Mesenchymal stem cell (in vitro differentiated cells and primary cell): Measurements from ENCODE around the gene TNS2.

Source experiments
- DNase-seq: peaks from one replicate; pipeline ENCODE4 v3.0.0-alpha.2; 2013
- H2AFZ ChIP-seq: one replicate; pipeline ENCODE4 v1.6.1; 2013; ENCODE audit warnings: low read depth, mild to moderate bottlenecking, control low read depth, inconsistent platforms, low read length, moderate library complexity
- H2AK5ac ChIP-seq: 2 replicates; pipeline ENCODE4 v1.6.1; 2013; ENCODE audit warnings: low read length, moderate library complexity, mild to moderate bottlenecking, inconsistent platforms; ENCODE audit not compliant: severe bottlenecking
- H2BK120ac ChIP-seq: one replicate; pipeline ENCODE4 v1.6.1; 2013; ENCODE audit warnings: low read depth, mild to moderate bottlenecking, inconsistent platforms, low read length, moderate library complexity
- H2BK12ac ChIP-seq, 2 experiments: one replicate each; pipeline ENCODE4 v1.6.1; 2013; ENCODE audit warnings: inconsistent platforms in 2 of 2, low read length in 2 of 2, mild to moderate bottlenecking in 2 of 2, moderate library complexity in 2 of 2, control low read depth in 1 of 2
- H2BK15ac ChIP-seq: one replicate; pipeline ENCODE4 v1.6.1; 2013; ENCODE audit warnings: mild to moderate bottlenecking, low read depth, inconsistent platforms; ENCODE audit not compliant: poor library complexity, severe bottlenecking
- H2BK5ac ChIP-seq: 2 replicates; pipeline ENCODE4 v1.6.1; 2013; ENCODE audit warnings: low read depth, mild to moderate bottlenecking, low read length, control low read depth, inconsistent platforms; ENCODE audit not compliant: poor library complexity, severe bottlenecking
- H3K14ac ChIP-seq, 2 experiments: one replicate each; pipeline ENCODE4 v1.6.1; 2013; ENCODE audit warnings: inconsistent platforms in 2 of 2, low read length in 2 of 2, control low read depth in 1 of 2, mild to moderate bottlenecking in 1 of 2, moderate library complexity in 1 of 2
- H3K18ac ChIP-seq, 2 experiments: one replicate each; pipeline ENCODE4 v1.6.1; 2013; ENCODE audit warnings: inconsistent platforms in 2 of 2, low read length in 2 of 2, control low read depth in 1 of 2, low read depth in 1 of 2, mild to moderate bottlenecking in 1 of 2
- H3K23ac ChIP-seq, 2 experiments: one replicate each; pipeline ENCODE4 v1.6.1; 2013; ENCODE audit warnings: inconsistent platforms in 2 of 2, low read length in 2 of 2, mild to moderate bottlenecking in 2 of 2, moderate library complexity in 2 of 2, control low read depth in 1 of 2
- H3K27ac ChIP-seq: 2 replicates; pipeline ENCODE4 v1.5.1; 2013; ENCODE audit warnings: mild to moderate bottlenecking, moderate library complexity, low read length, control low read depth, inconsistent platforms; ENCODE audit not compliant: poor library complexity, severe bottlenecking
- H3K27me3 ChIP-seq, 2 experiments: 2 replicates each; pipeline versions ENCODE4 v1.6.1 to v1.7.0; 2013; ENCODE audit warnings: low read length in 2 of 2, mild to moderate bottlenecking in 2 of 2, moderate library complexity in 2 of 2, control low read depth in 1 of 2, inconsistent platforms in 1 of 2; ENCODE audit not compliant: control insufficient read depth in 1 of 2, insufficient read depth in 1 of 2
- H3K36me3 ChIP-seq, 2 experiments: 2 replicates each; pipeline versions ENCODE4 v1.6.1 to v1.7.0; 2013; ENCODE audit warnings: low read length in 2 of 2, control low read depth in 1 of 2, inconsistent platforms in 1 of 2, low read depth in 1 of 2, mild to moderate bottlenecking in 1 of 2; ENCODE audit not compliant: insufficient read depth in 2 of 2, control insufficient read depth in 1 of 2
- H3K4ac ChIP-seq, 2 experiments: one replicate each; pipeline ENCODE4 v1.6.1; 2013; ENCODE audit warnings: inconsistent platforms in 2 of 2, low read length in 2 of 2, mild to moderate bottlenecking in 2 of 2, moderate library complexity in 2 of 2, control low read depth in 1 of 2, low read depth in 1 of 2
- H3K4me1 ChIP-seq: 2 replicates; pipeline ENCODE4 v1.6.1; 2013; ENCODE audit warnings: low read depth, low read length, control low read depth; ENCODE audit not compliant: control insufficient read depth, insufficient read depth
- H3K4me2 ChIP-seq: 2 replicates; pipeline ENCODE4 v1.6.1; 2013; ENCODE audit warnings: low read length, mild to moderate bottlenecking, inconsistent platforms; ENCODE audit not compliant: poor library complexity, severe bottlenecking
- H3K4me3 ChIP-seq, 2 experiments: 2 replicates each; pipeline versions ENCODE4 v1.5.1 to v1.7.0; 2013; ENCODE audit warnings: low read length in 2 of 2, mild to moderate bottlenecking in 2 of 2, control low read depth in 1 of 2, low read depth in 1 of 2; ENCODE audit not compliant: insufficient read depth in 1 of 2
- H3K79me1 ChIP-seq: replicated peaks from 2 replicates; pipeline ENCODE4 v1.6.1; 2013; ENCODE audit warnings: mild to moderate bottlenecking, control low read depth, low read length, inconsistent platforms; ENCODE audit not compliant: poor library complexity, severe bottlenecking
- H3K9ac ChIP-seq: 2 replicates; pipeline ENCODE4 v1.7.0; 2013; ENCODE audit warnings: mild to moderate bottlenecking, low read length, moderate library complexity
- H3K9me3 ChIP-seq: 2 replicates; pipeline ENCODE4 v1.7.0; 2013; ENCODE audit warnings: mild to moderate bottlenecking, low read length; ENCODE audit not compliant: control insufficient read depth
- H4K8ac ChIP-seq: one replicate; pipeline ENCODE4 v1.6.1; 2013; ENCODE audit warnings: inconsistent platforms, mild to moderate bottlenecking, low read length, moderate library complexity
- H4K91ac ChIP-seq: one replicate; pipeline ENCODE4 v1.6.1; 2013; ENCODE audit warnings: mild to moderate bottlenecking, low read length, inconsistent platforms
- WGBS: methylation state at CpG from one replicate; pipeline ENCODE4 v1.1.7; 2013; ENCODE audit warnings: mixed read lengths; 5-methylcytosine and 5-hydroxymethylcytosine counted together

Gene TNS2

DNA sequence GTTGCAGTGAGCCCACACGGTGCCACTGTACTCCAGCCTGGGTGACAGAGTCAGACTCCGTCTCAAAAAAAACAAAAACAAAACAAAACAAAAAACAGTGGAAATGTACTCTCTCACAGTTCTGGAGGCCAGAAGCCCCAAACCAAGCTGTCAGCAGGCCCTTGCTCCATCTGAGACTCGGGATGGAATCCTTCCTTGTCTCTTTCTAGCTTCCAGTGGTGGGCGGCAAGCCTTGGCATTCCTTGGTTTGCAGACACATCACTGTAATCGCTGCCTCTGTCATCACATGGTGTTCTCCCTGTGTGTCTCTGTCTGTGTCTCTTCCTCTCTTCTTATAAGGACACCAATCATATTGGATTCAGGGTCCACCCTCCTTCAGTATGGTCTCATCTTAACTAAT is 6.4 kb downstream of the TNS2 start:
- H2BK120ac ChIP-seq, result no peak overlapping the region
- H3K18ac ChIP-seq, result no peak overlapping the region
- H3K36me3 ChIP-seq, result peaks cover 57 to 78% of the 10 kb centered on the region in 2 experiments
- H3K4ac ChIP-seq, result no peak overlapping the region
- no peak overlapping the region for H3K9ac ChIP-seq
- no peak overlapping the region for H3K4me2 ChIP-seq
- H3K14ac ChIP-seq, result no peak overlapping the region
- WGBS, result 92% methylated on average over 5 of the region's 5 CpGs
- H4K91ac ChIP-seq, result no peak overlapping the region
- no peak overlapping the region for H2BK15ac ChIP-seq
- no peak overlapping the region for H2AFZ ChIP-seq
- no peak overlapping the region for H3K4me3 ChIP-seq
- no peak for DNase-seq
- H2BK12ac ChIP-seq, result no peak overlapping the region
- no peaks in the 10 kb centered on the region for H3K9me3 ChIP-seq
- H3K27me3 ChIP-seq, result no peaks in the 10 kb centered on the region
- H3K4me1 ChIP-seq, result peaks cover 44% of the 10 kb centered on the region
- no peak overlapping the region for H3K27ac ChIP-seq
- no peak overlapping the region for H3K23ac ChIP-seq
- no peak overlapping the region for H4K8ac ChIP-seq
- peaks cover 10% of the 10 kb centered on the region for H3K79me1 ChIP-seq
- no peak overlapping the region for H2AK5ac ChIP-seq
- no peak overlapping the region for H2BK5ac ChIP-seq

DNA sequence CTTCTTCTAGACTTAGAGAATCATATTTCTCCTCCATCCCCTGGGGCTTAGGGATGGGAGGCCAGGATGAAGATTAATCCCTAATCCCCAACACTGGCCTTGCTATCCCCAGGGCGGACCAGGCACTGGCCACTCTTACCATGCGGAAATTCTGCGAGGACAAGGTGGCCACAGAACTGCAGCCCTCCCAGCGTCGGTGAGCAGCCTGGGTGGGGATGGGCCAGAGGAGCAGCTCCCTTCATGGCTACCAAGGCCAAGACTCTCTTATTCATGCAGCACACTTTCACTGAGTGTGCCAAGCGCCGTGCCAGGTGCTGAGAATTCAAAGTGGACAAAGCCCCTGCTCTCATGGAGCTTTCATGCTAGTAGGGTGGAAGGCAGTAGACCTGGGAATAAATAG is 7.0 kb downstream of the TNS2 start:
- no peak overlapping the region for H3K14ac ChIP-seq
- no peak overlapping the region for H3K4ac ChIP-seq
- WGBS, result 98% methylated on average over 7 of the region's 7 CpGs
- H3K9ac ChIP-seq, result no peak overlapping the region
- H2BK120ac ChIP-seq, result no peak overlapping the region
- H2AK5ac ChIP-seq, result no peak overlapping the region
- no peak for DNase-seq
- H2BK15ac ChIP-seq, result no peak overlapping the region
- peak overlapping the region in 1 of 2 experiments; percentile 54 for H3K18ac ChIP-seq
- no peak overlapping the region for H3K27ac ChIP-seq
- H3K4me3 ChIP-seq, result no peak overlapping the region
- no peaks in the 10 kb centered on the region for H3K9me3 ChIP-seq
- H3K79me1 ChIP-seq, result peaks cover 8% of the 10 kb centered on the region
- peak overlapping the region in 1 of 2 experiments; percentile 30 for H2BK12ac ChIP-seq
- peaks cover 44% of the 10 kb centered on the region for H3K4me1 ChIP-seq
- H3K23ac ChIP-seq, result no peak overlapping the region
- H3K27me3 ChIP-seq, result no peaks in the 10 kb centered on the region
- no peak overlapping the region for H4K91ac ChIP-seq
- H4K8ac ChIP-seq, result no peak overlapping the region
- H3K4me2 ChIP-seq, result no peak overlapping the region
- no peak overlapping the region for H2AFZ ChIP-seq
- H2BK5ac ChIP-seq, result no peak overlapping the region
- H3K36me3 ChIP-seq, result peaks cover 60 to 79% of the 10 kb centered on the region in 2 experiments

DNA sequence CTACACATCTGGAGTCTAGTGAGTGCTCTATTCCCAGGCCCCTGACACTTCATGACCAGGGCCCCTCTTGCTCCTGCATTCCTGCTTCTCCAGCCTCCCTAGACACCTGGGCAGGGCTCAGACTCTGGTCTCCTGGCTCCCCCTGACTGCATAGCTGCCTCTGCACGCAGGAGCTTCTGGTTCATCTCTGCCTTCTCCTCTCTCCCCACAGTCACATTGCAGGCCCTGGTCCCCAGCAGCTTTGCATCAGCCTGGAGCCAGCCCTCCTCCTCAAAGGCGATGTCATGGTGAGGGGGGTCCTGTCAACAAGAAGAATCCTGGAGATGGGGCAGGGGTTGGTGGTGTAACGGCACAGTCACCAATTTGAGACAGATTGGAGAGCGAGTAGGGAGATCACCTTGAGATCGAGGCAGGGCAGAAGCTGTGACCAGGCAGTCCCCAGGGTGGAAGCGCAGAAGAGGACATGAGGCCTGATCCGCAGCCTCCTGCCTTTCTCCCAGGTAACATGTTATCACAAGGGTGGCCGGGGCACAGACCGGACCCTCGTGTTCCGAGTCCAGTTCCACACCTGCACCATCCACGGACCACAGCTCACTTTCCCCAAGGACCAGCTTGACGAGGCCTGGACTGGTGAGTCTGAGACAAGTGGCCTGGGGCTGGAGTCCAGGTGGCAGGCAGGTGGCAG is 8.1 kb downstream of the TNS2 start:
- Histone ChIP-seq H3K79me1 (peaks cover 5% of the 10 kb centered on the region), H3K4me2 (no peak overlapping the region), H2BK12ac (no peak overlapping the region), H2AK5ac (no peak overlapping the region), H2BK15ac (no peak overlapping the region), H2BK5ac (no peak overlapping the region), H2AFZ (no peak overlapping the region), H4K91ac (no peak overlapping the region), H3K18ac (no peak overlapping the region), H3K23ac (no peak overlapping the region), H2BK120ac (no peak overlapping the region), H3K36me3 (peaks cover 65 to 84% of the 10 kb centered on the region in 2 experiments), H3K4me3 (no peak overlapping the region), H3K9me3 (no peaks in the 10 kb centered on the region), H3K27ac (no peak overlapping the region), H3K9ac (no peak overlapping the region), H3K4me1 (peaks cover 34% of the 10 kb centered on the region), H4K8ac (peak overlapping the region; percentile 31), H3K4ac (no peak overlapping the region), H3K14ac (no peak overlapping the region), H3K27me3 (no peaks in the 10 kb centered on the region)
- 96% methylated on average over 8 of the region's 13 CpGs for WGBS
- DNase-seq, result no peak

DNA sequence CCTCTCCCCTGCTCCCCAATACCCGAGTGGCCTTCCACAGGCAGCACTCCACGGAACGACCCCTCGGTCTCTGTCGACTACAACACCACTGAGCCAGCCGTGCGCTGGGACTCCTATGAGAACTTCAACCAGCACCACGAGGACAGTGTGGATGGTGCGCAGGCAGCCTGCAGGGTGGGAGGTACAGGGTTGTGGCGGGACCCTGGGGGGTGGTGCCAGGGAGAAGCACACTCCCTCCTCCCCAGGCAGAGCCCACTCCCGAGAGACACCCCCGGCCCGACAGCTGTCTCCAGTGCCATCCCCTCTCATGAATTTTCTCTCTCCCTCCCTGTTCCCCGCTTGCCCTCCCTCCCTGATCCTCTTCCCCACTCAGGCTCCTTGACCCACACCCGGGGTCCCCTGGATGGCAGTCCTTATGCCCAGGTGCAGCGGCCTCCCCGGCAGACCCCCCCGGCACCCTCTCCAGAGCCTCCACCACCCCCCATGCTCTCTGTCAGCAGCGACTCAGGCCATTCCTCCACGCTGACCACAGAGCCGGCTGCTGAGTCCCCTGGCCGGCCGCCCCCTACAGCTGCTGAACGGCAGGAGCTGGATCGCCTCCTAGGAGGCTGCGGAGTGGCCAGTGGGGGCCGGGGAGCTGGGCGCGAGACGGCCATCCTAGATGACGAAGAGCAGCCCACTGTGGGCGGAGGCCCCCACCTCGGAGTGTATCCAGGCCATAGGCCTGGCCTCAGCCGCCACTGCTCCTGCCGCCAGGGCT is 9.0 kb downstream of the TNS2 start:
- H3K4me2 ChIP-seq, result no peak overlapping the region
- H2BK15ac ChIP-seq, result no peak overlapping the region
- 90% methylated on average over 35 of the region's 35 CpGs for WGBS
- no peak overlapping the region for H3K27ac ChIP-seq
- no peak overlapping the region for H3K18ac ChIP-seq
- H3K4me1 ChIP-seq, result peaks cover 27% of the 10 kb centered on the region
- no peaks in the 10 kb centered on the region for H3K79me1 ChIP-seq
- H3K4me3 ChIP-seq, result no peak overlapping the region
- DNase-seq, result no peak
- H3K9me3 ChIP-seq, result no peaks in the 10 kb centered on the region
- peak overlapping the region in 1 of 2 experiments; percentile 29 for H3K14ac ChIP-seq
- H2BK12ac ChIP-seq, result no peak overlapping the region
- H3K23ac ChIP-seq, result no peak overlapping the region
- no peak overlapping the region for H3K4ac ChIP-seq
- H2BK5ac ChIP-seq, result no peak overlapping the region
- no peak overlapping the region for H2BK120ac ChIP-seq
- H4K8ac ChIP-seq, result no peak overlapping the region
- H3K27me3 ChIP-seq, result no peaks in the 10 kb centered on the region
- H4K91ac ChIP-seq, result no peak overlapping the region
- H3K9ac ChIP-seq, result no peak overlapping the region
- no peak overlapping the region for H2AFZ ChIP-seq
- H3K36me3 ChIP-seq, result peaks cover 71 to 84% of the 10 kb centered on the region in 2 experiments
- no peak overlapping the region for H2AK5ac ChIP-seq
